Subcutaneous adipose tissue (tissue), 4 donors: ENCODE data around the gene MARVELD1. TPM values are rescaled to one million over a fixed set of nuclear protein-coding genes. Genes with fewer than 3 reads are reported as not detected.

Experiments used
- total RNA-seq, 4 donors: library from RNA; depleted of rRNA; stranded (reverse); fragments of >200 nt; gene quantifications; one replicate each; pipeline ENCODE4 v1.1.0, GENCODE V29; 2016
- TF ChIP-seq, protein P1 (sequence below): fragments of 450-650 bp; IDR thresholded peaks from one replicate; pipeline ENCODE4 v1.5.1; 2016; ENCODE audit warnings: low read depth, mild to moderate bottlenecking, control low read depth, antibody characterized with exemption, moderate library complexity

MARVELD1 gene
- total RNA-seq, 4 donors from 2014 or later, result 13.0 to 21.6 (median 20.8) TPM

DNA sequence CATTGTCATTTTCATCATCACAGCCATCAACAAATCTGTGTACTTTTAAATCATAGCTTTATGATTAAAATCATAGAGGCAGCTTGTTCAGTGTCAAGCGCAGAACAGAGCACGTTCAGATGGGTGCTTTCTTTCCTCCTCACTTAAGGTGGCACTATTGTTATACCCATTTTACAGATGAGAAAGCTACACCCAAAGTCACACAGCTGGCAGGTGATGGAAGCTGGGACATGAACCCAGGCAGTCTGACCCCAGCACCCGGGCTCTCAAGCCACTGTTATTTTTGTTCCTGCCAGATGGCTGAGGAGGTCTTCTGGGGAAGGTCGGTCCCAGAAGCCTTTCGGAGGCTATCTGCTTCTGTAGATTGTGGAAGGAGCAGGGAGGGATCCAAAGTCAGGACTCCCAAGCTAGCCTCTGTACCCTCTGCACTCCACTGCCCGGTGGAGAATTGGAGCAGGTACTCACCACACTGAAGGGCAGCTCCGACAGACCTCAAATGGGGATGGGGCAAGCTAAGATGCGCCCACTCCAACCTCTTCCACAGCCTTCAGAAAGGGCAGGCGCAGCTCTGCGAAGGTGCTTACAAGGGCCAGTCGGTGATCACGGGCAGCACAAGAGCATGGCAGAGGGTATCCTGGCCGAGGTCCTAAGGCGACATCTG lies 27.1 kb upstream of the MARVELD1 start:
- TF ChIP-seq, protein P1, sequence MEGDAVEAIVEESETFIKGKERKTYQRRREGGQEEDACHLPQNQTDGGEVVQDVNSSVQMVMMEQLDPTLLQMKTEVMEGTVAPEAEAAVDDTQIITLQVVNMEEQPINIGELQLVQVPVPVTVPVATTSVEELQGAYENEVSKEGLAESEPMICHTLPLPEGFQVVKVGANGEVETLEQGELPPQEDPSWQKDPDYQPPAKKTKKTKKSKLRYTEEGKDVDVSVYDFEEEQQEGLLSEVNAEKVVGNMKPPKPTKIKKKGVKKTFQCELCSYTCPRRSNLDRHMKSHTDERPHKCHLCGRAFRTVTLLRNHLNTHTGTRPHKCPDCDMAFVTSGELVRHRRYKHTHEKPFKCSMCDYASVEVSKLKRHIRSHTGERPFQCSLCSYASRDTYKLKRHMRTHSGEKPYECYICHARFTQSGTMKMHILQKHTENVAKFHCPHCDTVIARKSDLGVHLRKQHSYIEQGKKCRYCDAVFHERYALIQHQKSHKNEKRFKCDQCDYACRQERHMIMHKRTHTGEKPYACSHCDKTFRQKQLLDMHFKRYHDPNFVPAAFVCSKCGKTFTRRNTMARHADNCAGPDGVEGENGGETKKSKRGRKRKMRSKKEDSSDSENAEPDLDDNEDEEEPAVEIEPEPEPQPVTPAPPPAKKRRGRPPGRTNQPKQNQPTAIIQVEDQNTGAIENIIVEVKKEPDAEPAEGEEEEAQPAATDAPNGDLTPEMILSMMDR, result no peak

DNA sequence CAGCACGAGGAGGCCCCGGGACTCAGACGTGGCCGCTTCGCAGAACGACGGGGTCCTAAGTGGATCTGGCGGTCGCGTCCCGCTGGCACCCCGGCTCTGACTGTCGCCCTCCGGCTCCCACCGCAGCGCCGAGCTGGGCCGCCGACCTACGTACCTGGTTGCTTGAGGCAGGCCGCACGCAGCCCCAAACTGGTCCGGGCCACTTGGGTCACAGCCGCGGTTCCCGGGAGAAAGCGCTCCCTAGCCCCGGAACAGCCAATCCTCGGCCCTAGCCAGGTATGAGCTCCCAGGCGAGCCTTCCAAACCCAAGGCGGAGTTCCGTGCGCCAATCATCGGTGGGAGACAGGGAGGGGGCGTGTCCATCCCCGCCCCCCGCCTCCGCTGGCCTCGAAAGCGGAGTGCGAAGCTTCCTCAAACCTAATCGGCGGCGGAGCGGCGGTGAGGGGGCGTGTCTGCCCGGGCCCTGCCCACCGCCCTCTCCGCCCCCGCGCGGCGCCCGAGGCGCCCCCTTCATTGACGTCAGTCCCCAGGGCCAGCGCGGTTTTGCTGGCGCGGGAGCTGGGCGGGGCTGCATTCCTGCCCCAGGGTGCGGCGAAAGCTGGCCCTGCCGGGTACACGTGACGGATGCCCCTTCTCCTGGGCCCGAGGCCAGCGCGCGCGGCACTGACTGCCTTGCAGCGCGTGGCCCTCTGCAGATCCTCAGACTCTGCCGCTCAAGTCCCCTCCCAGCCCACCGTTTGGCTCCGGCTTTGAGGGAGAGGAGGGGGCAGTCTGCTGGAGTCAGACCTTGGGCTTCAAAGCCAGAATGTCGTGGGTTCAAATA lies 26.4 kb upstream of the MARVELD1 start, which contains the start of gene AVPI1:
Gene AVPI1 (minus strand): TSS at position 280 of the 823 bp plus-strand sequence. CDS start 7,336 bp downstream, outside the sequence.
- TF ChIP-seq, protein P1, result no peak

DNA sequence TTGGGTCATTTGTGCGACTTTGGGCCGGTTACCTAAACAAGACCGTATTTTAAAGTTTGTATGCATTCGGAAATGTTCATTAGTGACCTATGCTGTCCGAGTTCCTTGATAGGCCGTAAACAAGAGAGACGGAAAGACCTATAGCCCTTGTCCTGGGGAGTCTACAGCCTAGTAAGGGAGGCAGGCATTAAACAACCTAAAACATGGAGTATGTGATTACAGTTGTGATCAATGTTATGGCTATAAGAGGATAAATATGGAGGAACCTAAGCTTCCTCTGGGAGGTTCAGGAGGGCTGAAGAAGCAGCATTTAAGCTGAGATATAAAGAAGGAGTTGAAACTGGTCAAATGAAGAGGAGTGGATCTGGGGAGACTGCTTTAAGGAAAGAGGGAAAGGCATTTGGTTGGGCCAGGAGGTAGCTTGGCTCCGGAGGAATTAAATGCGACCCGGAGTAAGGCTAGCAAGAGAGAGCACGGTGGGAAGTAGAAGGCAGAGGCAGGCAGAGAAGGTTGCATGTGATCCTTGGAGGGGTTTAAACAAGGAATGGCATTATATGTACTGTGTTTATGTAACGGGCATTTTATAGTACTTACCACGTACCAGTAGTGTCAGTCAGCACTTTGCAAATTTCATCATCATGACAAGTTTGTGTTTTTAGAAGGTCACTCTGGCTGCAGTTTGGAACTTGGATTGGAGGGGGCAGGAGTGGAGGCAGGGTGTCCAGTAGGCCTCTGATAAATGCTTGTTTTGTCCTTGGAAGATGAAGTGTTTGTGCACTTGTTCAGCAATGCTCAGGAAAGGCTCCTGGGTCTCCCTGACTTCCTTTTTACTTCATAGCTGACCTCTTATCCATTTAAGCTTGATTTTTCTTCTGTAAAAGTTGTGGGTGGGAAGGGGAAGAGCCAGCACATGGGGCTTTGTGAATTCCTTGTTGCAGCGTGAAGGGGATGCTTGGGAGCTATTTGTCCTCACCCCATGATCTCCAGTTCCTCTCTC lies 25.4 kb upstream of the MARVELD1 start:
- TF ChIP-seq, protein P1, result no peak

DNA sequence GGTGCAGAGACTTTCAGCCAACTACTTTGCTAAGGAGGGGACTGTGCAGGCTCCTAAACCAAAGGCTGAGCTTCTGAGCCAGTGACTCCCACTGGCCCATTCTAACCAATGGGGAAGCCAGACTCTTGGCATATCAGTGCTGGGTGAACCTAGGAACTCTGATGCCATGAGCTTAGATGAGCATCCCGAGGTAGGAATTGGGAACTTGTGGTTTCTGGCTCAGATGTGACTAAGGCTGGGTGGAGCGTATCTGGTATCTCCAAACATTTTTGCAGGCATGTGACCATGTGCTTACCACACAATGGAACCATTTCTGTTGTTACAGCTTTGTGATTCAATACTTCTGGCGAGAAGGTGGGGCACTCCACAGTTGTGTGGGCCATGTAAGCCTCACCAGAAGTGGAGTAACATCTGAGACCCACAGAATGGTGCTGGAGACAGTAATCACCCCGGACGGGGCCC lies 23.9 kb upstream of the MARVELD1 start:
- TF ChIP-seq, protein P1, result no peak

DNA sequence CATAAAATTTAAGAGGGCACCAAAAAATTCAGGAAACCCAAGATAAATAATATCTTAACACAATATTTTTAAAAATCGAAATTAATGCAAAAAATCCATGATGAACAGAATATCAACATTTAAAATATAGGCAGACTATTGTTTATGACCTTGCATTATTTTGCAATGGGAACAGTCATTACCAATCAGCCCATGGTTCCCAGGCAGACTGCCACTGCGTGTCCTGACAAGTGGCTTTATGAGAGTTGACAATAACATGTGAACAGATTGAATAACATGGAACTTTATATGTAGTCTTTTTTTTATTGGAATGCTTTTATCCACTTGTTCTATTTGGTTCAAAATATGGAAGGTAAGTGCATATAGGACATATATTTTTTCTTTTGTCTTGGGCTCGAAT lies 23.4 kb upstream of the MARVELD1 start:
- TF ChIP-seq, protein P1, result no peak

DNA sequence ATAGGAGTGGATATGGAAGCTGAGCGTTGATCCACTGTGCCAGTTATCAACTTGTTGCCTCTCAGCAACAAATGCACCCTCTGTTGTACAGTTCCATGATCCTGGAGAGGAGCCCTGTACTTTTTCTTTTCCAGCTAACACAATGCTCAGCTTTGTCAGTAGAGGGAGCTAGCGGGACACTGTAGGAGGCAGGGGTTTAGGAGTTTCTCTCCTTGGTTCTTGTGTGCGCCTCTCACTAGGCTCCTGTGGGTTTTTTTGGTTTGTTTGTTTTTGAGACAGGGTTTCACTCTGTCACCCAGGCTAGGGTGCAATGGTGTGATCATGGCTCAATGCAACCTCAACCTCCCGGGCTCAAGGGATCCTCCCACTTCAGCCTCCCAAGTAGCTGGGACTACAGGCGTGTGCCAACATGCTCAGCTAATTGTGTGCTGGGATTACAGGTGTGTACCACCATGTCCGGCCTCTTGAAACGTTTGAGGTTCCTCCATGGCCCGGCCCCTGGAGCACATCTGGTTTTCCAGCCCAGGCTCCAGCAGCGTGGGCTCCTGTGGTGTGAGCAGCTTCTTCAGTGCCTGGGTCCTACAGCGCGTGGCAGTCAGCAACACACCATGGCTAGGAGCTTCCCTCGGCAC lies 12.0 kb upstream of the MARVELD1 start:
- TF ChIP-seq, protein P1, result no peak
